ENCODE data around the gene QKI.

The QKI gene

DNA sequence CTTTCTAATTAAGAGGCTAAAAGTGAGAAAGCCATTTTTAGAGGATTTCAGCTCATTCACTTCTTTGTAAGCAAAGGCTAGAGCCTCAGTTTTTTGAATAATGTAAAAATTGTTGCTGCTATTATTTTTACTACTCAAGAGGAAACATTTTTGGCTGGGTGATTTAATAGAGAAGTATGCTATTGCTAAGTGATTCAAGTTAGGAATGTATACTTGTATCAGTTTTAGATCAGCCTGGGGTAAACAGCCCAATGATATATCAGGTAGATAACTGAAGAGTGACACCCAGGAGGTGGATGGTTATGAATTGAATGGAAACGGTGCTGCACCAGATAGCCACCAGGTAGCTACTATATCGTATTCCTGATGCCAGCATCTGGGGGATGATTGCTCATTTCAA lies 9.2 kb downstream of the QKI start:
- Histone ChIP-seq H3K4me1 (peaks cover 25% of the 10 kb centered on the region), H3K36me3 (ENCODE audit: control insufficient read depth, insufficient read depth, low read length) (no peaks in the 10 kb centered on the region), H3K4me2 (ENCODE audit: low read length) (no peak overlapping the region), H3K27ac (no peak overlapping the region), H3K9ac (no peak overlapping the region), H3K27me3 (ENCODE audit: control insufficient read depth, insufficient read depth, low read length) (no peaks in the 10 kb centered on the region), H3K79me2 (peaks cover 19% of the 10 kb centered on the region), H2AFZ (no peak overlapping the region), H3K9me3 (ENCODE audit: control insufficient read depth, low read length) (no peaks in the 10 kb centered on the region), H3K4me3 (ENCODE audit: low read depth, low read length) (no peak overlapping the region)
- TF ChIP-seq, protein P1, sequence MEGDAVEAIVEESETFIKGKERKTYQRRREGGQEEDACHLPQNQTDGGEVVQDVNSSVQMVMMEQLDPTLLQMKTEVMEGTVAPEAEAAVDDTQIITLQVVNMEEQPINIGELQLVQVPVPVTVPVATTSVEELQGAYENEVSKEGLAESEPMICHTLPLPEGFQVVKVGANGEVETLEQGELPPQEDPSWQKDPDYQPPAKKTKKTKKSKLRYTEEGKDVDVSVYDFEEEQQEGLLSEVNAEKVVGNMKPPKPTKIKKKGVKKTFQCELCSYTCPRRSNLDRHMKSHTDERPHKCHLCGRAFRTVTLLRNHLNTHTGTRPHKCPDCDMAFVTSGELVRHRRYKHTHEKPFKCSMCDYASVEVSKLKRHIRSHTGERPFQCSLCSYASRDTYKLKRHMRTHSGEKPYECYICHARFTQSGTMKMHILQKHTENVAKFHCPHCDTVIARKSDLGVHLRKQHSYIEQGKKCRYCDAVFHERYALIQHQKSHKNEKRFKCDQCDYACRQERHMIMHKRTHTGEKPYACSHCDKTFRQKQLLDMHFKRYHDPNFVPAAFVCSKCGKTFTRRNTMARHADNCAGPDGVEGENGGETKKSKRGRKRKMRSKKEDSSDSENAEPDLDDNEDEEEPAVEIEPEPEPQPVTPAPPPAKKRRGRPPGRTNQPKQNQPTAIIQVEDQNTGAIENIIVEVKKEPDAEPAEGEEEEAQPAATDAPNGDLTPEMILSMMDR (IDR thresholded peaks at IDR 0.05), result no peak

DNA sequence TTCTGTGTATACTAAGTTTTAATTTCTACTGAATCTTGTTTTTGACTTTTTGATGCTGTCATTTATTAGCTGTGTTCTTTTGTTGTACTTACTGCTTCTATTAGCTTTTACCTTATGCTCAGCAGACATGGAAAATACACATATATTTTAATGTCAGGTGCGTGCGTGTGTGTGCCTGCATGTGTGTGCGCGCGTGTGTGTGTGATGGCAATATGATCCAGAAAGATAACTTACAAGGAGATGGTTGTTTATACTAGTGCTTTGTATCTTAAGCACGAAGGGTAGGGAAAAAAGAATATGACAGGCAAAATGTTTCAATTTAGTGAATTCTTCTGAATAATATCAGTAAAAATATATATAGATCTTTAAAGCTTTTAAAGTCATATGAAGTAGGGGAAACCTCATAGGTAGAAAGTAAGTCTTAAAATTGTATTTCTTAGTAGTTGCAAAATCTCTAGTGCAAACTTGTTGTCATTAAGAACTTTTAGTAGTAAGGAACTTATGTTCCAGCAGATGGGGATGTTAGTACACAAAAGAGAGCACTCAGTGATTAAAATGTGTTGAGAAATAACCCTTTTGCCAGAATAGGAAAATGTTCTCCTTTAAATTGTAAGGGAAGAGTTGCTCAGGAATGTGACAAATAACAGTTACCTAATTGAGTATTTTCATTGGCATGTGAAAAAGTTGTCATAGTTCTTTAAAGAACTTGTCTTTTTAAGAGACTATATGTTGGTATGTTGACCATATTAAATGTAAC lies 13.2 kb downstream of the QKI start:
- no peaks in the 10 kb centered on the region for H3K36me3 ChIP-seq (ENCODE audit: control insufficient read depth, insufficient read depth, low read length)
- TF ChIP-seq, protein P1 (IDR thresholded peaks at IDR 0.05), result peak; percentile 29
- H3K27me3 ChIP-seq (ENCODE audit: control insufficient read depth, insufficient read depth, low read length), result no peaks in the 10 kb centered on the region
- H3K4me2 ChIP-seq (ENCODE audit: low read length), result no peak overlapping the region
- peaks cover 30% of the 10 kb centered on the region for H3K79me2 ChIP-seq
- no peak overlapping the region for H3K27ac ChIP-seq
- H3K4me1 ChIP-seq, result peaks cover 11% of the 10 kb centered on the region
- no peak overlapping the region for H3K9ac ChIP-seq
- no peak overlapping the region for H2AFZ ChIP-seq
- H3K4me3 ChIP-seq (ENCODE audit: low read depth, low read length), result no peak overlapping the region
- no peaks in the 10 kb centered on the region for H3K9me3 ChIP-seq (ENCODE audit: control insufficient read depth, low read length)

GRCh38 chr6:163428373-163428772 lies 13.9 kb downstream of the QKI start:
- no peaks in the 10 kb centered on the region for H3K36me3 ChIP-seq (ENCODE audit: control insufficient read depth, insufficient read depth, low read length)
- H3K27ac ChIP-seq, result no peak overlapping the region
- peaks cover 11% of the 10 kb centered on the region for H3K4me1 ChIP-seq
- no peak overlapping the region for H3K9ac ChIP-seq
- H3K4me2 ChIP-seq (ENCODE audit: low read length), result no peak overlapping the region
- H2AFZ ChIP-seq, result no peak overlapping the region
- no peak overlapping the region for H3K4me3 ChIP-seq (ENCODE audit: low read depth, low read length)
- TF ChIP-seq, protein P1 (IDR thresholded peaks at IDR 0.05), result no peak
- no peaks in the 10 kb centered on the region for H3K27me3 ChIP-seq (ENCODE audit: control insufficient read depth, insufficient read depth, low read length)
- no peaks in the 10 kb centered on the region for H3K9me3 ChIP-seq (ENCODE audit: control insufficient read depth, low read length)
- H3K79me2 ChIP-seq, result peaks cover 33% of the 10 kb centered on the region

DNA sequence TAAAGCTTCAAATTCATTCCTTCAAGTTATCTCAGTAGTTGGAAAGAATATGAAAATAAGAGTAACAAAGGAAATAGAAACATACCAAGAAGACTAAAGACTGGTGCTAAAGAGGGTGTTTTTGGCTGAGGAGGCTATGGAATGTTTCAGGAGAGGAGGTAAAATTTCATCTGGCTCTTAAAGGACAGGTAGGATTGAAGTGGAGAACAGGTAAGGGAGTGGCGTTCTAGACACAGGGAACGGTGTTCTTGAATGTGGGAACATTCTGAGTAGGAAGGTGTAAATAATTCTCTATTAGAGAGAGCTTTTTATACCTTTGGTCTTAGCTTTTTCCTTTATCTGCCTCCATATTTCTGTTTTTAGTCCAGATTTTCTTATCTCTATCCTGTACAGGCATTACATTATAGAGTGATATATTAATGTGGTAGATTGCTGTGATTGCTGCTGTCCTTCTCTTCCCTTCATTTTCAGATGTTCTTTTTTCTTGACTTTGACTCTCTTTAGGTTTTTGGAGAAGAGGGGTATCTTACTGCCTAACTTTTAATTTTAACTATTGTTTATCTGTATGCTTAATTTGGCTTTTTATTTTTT lies 15.4 kb downstream of the QKI start:
- H3K27me3 ChIP-seq (ENCODE audit: control insufficient read depth, insufficient read depth, low read length), result no peaks in the 10 kb centered on the region
- no peaks in the 10 kb centered on the region for H3K36me3 ChIP-seq (ENCODE audit: control insufficient read depth, insufficient read depth, low read length)
- peaks cover 4% of the 10 kb centered on the region for H3K4me1 ChIP-seq
- H3K9ac ChIP-seq, result no peak overlapping the region
- H3K4me3 ChIP-seq (ENCODE audit: low read depth, low read length), result no peak overlapping the region
- H2AFZ ChIP-seq, result no peak overlapping the region
- no peak overlapping the region for H3K27ac ChIP-seq
- peaks cover 38% of the 10 kb centered on the region for H3K79me2 ChIP-seq
- TF ChIP-seq, protein P1 (IDR thresholded peaks at IDR 0.05), result no peak
- H3K4me2 ChIP-seq (ENCODE audit: low read length), result no peak overlapping the region
- no peaks in the 10 kb centered on the region for H3K9me3 ChIP-seq (ENCODE audit: control insufficient read depth, low read length)

Data from parathyroid adenoma (tissue), 2 donors.